HG03575 (cell line): ENCODE measurements around the gene ANKRD13C.

ENCODE experiments used
- ATAC-seq: cut with Tn5 transposase; IDR thresholded peaks from one replicate; pipeline ENCODE4 v1.9.1; 2021; ENCODE audit not compliant: unreplicated experiment, insufficient number of reproducible peaks, low FRiP score; ENCODE audit errors: extremely low read depth

The ANKRD13C gene

DNA sequence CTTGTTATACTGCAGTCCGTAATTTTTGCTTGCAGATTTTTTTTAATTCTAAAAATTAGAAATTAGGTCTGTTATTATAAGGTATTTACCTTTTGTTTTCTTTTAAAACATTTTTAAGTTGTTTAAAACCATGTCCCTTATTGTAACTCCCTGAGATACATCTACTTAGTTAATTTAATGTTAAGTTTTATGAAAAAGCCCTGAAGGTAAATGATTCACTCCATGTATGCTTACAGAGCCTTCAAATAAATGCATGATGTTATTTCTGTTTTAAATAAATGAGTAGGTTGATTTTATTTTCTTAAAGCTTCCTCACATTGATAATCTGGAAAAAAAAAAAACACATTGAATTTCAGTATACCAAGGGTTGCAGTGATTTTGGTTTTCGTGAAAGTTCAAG lies 125.9 kb downstream of the ANKRD13C start:
- no peak for ATAC-seq

DNA sequence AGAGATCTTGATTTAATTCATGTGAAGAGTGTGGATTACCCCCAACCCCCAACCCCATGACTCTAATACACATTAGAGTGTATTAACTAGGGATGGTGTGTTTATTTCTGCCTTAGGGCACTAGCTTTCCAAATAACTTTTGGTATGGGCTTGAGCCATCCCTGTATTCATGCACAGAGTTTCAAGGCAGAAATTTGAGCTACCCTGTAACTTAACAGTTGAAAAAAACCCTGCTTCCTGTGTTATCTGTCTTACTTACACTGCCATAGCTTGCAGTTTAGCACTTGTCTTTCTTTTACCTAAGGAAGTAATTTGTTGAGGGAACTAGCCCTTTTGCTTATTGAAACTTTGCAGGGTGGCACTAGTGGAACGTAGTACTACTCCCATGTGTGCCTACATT lies 127.1 kb downstream of the ANKRD13C start:
- ATAC-seq, result no peak

DNA sequence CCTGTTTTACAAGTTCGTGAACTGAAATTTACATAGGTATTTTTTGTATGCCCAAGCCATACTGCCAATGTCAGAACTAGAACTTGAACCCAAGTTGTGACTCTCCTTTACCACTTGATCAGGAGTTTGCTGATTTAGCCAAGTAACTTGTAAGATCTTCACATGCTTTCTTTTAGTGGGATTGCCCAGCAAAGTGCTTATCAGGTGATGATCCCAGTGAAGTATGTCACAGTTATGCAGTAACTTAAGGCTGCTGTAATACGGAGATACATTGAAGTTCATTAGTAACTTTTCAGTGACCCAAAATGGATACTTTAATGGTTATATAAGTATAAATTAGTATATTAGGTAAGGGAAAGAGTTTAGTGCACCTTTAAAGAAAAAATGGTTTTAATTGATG lies 129.6 kb downstream of the ANKRD13C start:
- ATAC-seq, result no peak

DNA sequence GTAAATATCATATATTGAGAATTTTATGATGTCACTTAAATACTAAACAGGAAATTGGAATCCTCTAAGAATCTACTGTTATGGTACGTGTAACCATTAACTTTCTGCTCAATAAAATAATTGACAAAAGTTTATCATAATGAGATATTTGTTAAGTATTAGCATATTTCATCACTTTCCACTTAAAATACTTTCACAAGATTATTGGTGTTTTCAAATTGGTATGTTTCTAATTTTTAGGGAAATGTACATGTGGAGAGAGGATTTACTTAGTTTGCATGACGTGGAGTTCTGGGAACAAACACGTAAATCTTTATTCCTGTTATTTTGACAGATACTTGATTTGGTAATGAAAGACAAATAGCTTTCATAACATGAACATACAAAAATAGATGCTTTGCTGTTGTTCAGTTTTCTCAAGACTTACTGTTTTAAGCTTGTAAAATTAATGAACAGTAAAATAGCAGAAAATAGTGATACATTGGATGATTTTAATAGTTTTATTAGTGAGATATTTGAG lies 131.7 kb downstream of the ANKRD13C start:
- no peak for ATAC-seq

DNA sequence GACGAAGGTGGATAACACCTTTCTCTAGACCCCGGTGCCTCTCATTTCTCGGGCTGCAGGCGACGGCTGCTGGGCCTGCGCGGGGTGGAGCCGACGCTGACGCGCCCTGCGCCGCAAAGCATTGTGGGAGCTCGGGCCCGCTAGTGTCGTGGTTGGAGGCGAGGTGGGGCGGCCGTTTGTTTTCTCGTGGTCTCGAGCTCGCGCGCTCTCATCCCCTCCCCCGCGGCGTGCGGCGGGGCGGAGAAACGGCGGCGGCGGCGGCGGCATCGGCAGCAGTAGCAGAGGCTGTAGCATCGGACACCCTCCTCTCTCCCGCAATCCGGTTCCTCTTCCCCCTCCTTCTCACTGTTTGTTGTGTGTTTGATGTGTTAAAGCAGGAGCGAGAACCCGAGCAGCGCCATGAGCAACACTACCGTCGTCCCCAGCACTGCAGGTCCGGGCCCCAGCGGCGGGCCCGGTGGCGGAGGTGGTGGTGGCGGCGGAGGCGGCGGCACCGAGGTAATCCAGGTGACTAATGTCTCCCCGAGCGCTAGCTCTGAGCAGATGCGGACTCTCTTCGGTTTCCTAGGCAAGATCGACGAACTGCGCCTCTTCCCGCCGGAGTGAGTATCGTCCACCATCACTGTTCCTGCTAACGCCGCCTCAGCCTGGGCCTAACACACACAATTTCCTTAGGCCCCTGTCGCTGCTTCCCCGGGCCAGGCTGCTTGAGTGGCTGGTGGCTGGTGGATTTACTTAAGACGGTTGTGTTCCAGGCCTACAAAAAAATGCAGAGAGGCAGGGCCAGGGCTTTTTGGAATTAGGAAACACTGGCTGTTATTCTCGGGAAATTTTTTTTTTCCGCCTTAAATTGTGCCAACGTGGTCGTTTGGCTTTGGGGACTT lies 133.0 kb downstream of the ANKRD13C start, which contains the start of gene SRSF11:
Gene SRSF11 (plus strand): TSS at position 143 of the 884 bp plus-strand sequence. CDS start 257 bp downstream, at position 400.
- peak; percentile 62 for ATAC-seq

DNA sequence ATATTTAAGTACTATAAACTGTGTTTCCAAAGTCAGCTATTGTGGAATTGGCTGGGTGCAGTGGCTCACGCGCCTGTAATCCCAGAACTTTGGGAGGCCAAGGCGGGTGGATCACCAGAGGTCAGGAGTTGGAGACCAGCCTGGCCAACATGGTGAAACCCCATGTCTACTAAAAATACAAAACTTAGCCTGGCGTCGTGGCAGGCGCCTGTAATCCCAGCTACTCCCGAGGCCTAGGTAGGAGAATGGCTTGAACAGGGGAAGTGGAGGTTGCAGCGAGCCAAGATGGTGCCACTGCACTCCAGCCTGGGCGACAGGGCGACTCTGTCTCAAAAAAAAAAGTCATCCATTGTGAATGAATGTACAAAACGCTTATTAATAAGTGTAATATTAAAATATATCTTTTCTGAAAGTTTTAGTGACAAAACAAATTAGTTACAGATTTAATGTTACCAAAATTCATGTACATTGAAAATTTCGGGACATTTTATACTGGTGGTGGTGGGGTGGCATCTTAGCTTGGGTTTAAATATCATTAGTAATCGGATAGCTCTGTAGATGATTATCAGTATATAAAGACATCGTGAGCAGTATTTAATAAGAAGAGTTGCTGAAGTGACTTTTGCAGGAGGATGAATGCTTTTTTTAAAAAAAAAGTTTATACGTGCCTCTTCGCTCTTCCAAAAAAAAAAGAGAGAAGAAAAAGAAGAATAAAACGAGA lies 133.8 kb downstream of the ANKRD13C start:
- ATAC-seq, result no peak

DNA sequence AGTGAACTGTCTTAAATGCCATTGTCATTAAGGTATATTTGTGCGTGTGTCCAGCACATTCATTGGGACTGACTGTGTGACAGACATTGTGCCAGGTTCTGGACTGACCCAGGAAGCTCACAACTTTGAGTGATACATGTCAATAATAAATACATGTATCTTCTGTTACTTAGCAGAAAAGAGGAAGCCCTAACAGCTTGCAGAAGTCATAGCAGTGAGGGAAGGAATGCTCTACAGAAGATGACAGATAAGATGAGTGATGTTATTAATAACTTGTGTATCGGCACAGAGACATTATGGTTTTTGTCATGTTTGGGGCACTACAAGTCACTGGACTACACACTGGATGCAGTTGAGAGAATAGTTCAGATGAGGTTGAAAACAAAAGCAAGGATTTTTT lies 134.5 kb downstream of the ANKRD13C start:
- ATAC-seq, result no peak

DNA sequence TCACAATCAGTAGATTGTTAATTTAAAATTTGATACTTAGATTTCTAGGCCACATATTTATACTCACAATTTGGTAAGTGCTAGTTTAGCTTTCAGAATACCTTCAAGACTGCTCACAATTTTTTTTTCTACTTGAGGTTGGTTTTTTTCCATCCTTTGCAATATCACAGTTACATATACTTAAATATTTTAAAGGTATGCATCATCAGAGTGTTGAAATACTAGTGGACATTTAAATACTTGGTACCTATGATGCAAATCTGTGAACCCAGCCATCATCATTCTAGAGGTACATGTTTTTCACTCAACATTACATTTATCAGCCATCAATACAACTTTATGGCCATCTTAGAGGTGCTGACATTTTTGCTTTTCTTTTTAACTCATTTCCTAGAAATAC lies 143.0 kb downstream of the ANKRD13C start:
- ATAC-seq, result no peak

DNA sequence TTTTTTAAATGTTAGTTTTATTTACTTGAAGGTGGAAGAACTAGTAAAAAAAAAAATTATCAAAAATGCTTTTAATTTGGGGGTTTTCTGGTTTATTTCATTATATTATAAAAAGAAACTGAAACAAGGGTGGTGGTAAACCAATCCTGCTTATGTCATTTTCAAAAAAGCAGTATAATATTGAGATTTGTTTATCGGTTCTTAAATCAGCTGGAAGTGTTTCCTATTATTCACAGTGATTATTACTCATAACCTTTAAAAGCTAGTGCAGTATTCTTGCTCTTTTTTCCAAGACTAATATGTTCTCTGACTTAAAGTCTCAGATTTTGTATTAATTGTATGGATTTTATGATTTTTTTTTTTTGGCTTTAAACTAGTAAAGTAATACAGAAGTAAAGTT lies 143.7 kb downstream of the ANKRD13C start:
- no peak for ATAC-seq
